ENCODE results near the gene LTBP2. TPM values are rescaled to one million over a fixed set of nuclear protein-coding genes. Genes with fewer than 3 reads are reported as not detected.

Gene LTBP2
- total and polyA plus RNA-seq, 3 experiments from 2014 or later = 0.24 to 0.83 (median 0.42) TPM

GRCh38 chr14:74511966-74512830, 99.8 kb downstream of the LTBP2 start:
- Mint-ChIP-seq H3K9me3 (no peaks in the 10 kb centered on the region), H3K27me3 (peaks cover 19 to 25% of the 10 kb centered on the region in 2 donors), H3K4me1 (peaks cover 9 to 12% (median 11%) of the 10 kb centered on the region in 3 donors), H3K4me3 (no peak overlapping the region), H3K36me3 (peaks cover 0 to 3% (median 0%) of the 10 kb centered on the region in 3 donors), H3K27ac (peak overlapping the region in 1 of 8 donors; percentile 47)
- no peak for DNase-seq
- no peaks in the 10 kb centered on the region for H3K4me1 ChIP-seq (ENCODE audit: insufficient read depth, low read length)
- H3K9me3 ChIP-seq (ENCODE audit: low read length) = no peaks in the 10 kb centered on the region
- no peak overlapping the region for H3K27ac ChIP-seq (ENCODE audit: low read depth, low read length)
- H3K27me3 ChIP-seq (ENCODE audit: insufficient read depth, low read length, poor library complexity, severe bottlenecking) = peaks cover 2% of the 10 kb centered on the region
- H3K4me3 ChIP-seq (ENCODE audit: low read length) = no peak overlapping the region
- H3K36me3 ChIP-seq (ENCODE audit: insufficient read depth, low read length) = no peaks in the 10 kb centered on the region
- POLR2A ChIA-PET = interaction anchor here (0.6 kb wide), 1 partner anchor 142 kb away, joined by 3 read pairs; no protein-coding TSS in a partner anchor
- CTCF ChIA-PET = interaction anchor here (1.2 kb wide), 1 partner anchor 13 kb away, joined by 3 read pairs; no protein-coding TSS in a partner anchor

- Histone ChIP-seq H3K4me1 (ENCODE audit: insufficient read depth, low read length) (no peaks in the 10 kb centered on the region), H3K36me3 (ENCODE audit: insufficient read depth, low read length) (no peaks in the 10 kb centered on the region), H3K27me3 (ENCODE audit: insufficient read depth, low read length, poor library complexity, severe bottlenecking) (peaks cover 2% of the 10 kb centered on the region), H3K9me3 (ENCODE audit: low read length) (no peaks in the 10 kb centered on the region), H3K27ac (ENCODE audit: low read depth, low read length) (no peak overlapping the region), H3K4me3 (ENCODE audit: low read length) (no peak overlapping the region)
- Mint-ChIP-seq H3K9me3 (no peaks in the 10 kb centered on the region), H3K4me3 (no peak overlapping the region), H3K4me1 (peaks cover 9 to 12% (median 11%) of the 10 kb centered on the region in 3 donors), H3K27ac (no peak overlapping the region), H3K27me3 (peaks cover 19 to 25% of the 10 kb centered on the region in 2 donors), H3K36me3 (peaks cover 0 to 5% (median 0%) of the 10 kb centered on the region in 3 donors)
- ChIA-PET POLR2A (interaction anchor here (0.6 kb wide), 1 partner anchor 330 kb away, joined by 3 read pairs; no protein-coding TSS in a partner anchor), CTCF (interaction anchor here (1.2 kb wide), 1 partner anchor 15 kb away, joined by 3 read pairs; no protein-coding TSS in a partner anchor)
- DNase-seq = no peak
These were observed 101.1 kb downstream of the LTBP2 start for GRCh38 chr14:74510959-74511409.

DNA sequence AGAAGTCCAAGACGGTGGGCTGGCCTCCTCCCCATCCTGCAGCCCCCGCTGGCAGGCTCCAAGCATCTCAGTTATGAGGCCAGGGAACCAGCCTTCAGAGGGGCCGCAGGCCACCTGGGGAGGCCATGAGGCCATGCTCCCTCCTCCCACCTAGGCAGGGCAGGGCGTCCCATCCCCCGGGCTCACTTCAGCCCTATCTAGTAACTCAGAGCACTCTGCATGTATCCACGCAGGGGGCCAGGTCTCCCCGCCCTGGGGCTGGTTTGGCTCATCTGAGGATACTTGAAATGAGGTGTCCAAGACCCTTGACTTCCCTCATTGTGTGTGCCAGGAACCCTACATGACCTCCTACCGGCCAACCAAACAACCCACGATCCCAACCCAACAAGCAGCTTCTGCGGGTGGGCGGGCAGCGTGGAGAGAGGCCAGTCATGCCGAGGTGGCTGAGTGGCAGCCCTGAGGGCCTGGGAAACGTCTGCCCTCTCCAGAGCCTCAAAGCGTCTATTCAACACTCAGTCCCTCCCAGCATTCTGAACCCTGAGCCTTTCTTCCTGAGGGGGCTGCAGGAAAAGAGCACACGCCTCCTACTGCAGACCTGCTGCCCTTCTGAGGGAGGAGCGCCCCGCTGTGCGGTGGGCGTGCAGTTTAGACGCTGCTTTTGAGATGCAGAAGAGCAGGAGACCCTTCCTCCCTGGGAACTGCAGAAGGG, 101.7 kb downstream of the LTBP2 start:
- H3K4me1 ChIP-seq (ENCODE audit: insufficient read depth, low read length) = no peaks in the 10 kb centered on the region
- H3K4me3 Mint-ChIP-seq = no peak overlapping the region
- peaks cover 9 to 12% (median 11%) of the 10 kb centered on the region in 3 donors for H3K4me1 Mint-ChIP-seq
- H3K4me3 ChIP-seq (ENCODE audit: low read length) = no peak overlapping the region
- peaks cover 19 to 25% of the 10 kb centered on the region in 2 donors for H3K27me3 Mint-ChIP-seq
- no peaks in the 10 kb centered on the region for H3K36me3 ChIP-seq (ENCODE audit: insufficient read depth, low read length)
- peaks cover 2% of the 10 kb centered on the region for H3K27me3 ChIP-seq (ENCODE audit: insufficient read depth, low read length, poor library complexity, severe bottlenecking)
- H3K27ac ChIP-seq (ENCODE audit: low read depth, low read length) = no peak overlapping the region
- H3K9me3 ChIP-seq (ENCODE audit: low read length) = no peaks in the 10 kb centered on the region
- H3K36me3 Mint-ChIP-seq = peaks cover 0 to 5% (median 0%) of the 10 kb centered on the region in 3 donors
- POLR2A ChIA-PET = interaction anchor here (0.6 kb wide), 1 partner anchor 330 kb away, joined by 3 read pairs; no protein-coding TSS in a partner anchor
- no peak overlapping the region for H3K27ac Mint-ChIP-seq
- CTCF ChIA-PET = no interaction called here
- H3K9me3 Mint-ChIP-seq = no peaks in the 10 kb centered on the region
- DNase-seq = no peak

DNA sequence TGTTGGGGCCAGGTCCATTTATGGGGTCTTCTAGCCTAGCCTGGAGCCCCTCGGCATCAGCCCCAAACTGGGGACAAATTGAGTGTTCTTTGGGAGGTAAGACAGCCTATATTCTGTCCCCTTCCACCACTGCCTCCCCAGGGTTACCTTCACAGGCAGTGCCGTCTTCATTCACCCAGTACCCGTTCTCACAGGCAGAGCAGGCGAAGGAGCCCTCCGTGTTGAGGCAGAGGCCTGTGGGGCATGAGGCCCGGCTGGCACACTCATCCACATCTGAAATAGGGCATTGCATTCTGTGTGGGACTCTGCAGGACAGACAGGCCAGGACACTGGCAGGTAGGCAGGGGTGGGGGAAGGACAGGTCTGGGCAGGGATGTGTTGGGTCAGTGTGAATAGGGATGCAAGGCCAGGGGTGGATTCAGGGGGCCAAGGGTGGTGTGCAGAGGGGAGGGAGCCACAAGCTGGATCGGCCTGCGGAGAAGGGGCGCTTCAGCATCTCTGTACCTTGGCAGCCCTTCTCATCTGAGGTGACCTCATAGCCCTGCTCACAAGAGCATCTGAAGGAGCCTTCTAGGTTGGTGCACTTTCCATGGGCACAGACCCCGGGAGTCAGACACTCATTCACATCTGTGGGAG, 102.3 kb downstream of the LTBP2 start:
- peaks cover 2% of the 10 kb centered on the region for H3K27me3 ChIP-seq (ENCODE audit: insufficient read depth, low read length, poor library complexity, severe bottlenecking)
- POLR2A ChIA-PET = no interaction called here
- peak overlapping the region in 1 of 8 donors; percentile 78 for H3K27ac Mint-ChIP-seq
- H3K27me3 Mint-ChIP-seq = peaks cover 17 to 22% of the 10 kb centered on the region in 2 donors
- H3K9me3 ChIP-seq (ENCODE audit: low read length) = no peaks in the 10 kb centered on the region
- peaks cover 6 to 10% (median 8%) of the 10 kb centered on the region in 3 donors for H3K4me1 Mint-ChIP-seq
- no peak for DNase-seq
- H3K4me3 Mint-ChIP-seq = no peak overlapping the region
- no peaks in the 10 kb centered on the region for H3K36me3 ChIP-seq (ENCODE audit: insufficient read depth, low read length)
- H3K4me1 ChIP-seq (ENCODE audit: insufficient read depth, low read length) = no peaks in the 10 kb centered on the region
- CTCF ChIA-PET = no interaction called here
- no peak overlapping the region for H3K4me3 ChIP-seq (ENCODE audit: low read length)
- H3K27ac ChIP-seq (ENCODE audit: low read depth, low read length) = no peak overlapping the region
- H3K9me3 Mint-ChIP-seq = no peaks in the 10 kb centered on the region
- H3K36me3 Mint-ChIP-seq = peaks cover 0 to 5% (median 0%) of the 10 kb centered on the region in 3 donors

- Histone ChIP-seq H3K27me3 (ENCODE audit: insufficient read depth, low read length, poor library complexity, severe bottlenecking) (peaks cover 2% of the 10 kb centered on the region), H3K9me3 (ENCODE audit: low read length) (no peaks in the 10 kb centered on the region), H3K36me3 (ENCODE audit: insufficient read depth, low read length) (no peaks in the 10 kb centered on the region), H3K4me3 (ENCODE audit: low read length) (no peak overlapping the region), H3K27ac (ENCODE audit: low read depth, low read length) (no peak overlapping the region), H3K4me1 (ENCODE audit: insufficient read depth, low read length) (no peaks in the 10 kb centered on the region)
- Mint-ChIP-seq H3K4me1 (peaks cover 0 to 3% (median 3%) of the 10 kb centered on the region in 3 donors), H3K27me3 (peaks cover 13 to 20% of the 10 kb centered on the region in 2 donors), H3K36me3 (peaks cover 0 to 5% (median 0%) of the 10 kb centered on the region in 3 donors), H3K27ac (no peak overlapping the region), H3K9me3 (no peaks in the 10 kb centered on the region), H3K4me3 (no peak overlapping the region)
- POLR2A ChIA-PET = no interaction called here
- CTCF ChIA-PET = no interaction called here
- DNase-seq = no peak
These were observed 103.1 kb downstream of the LTBP2 start for GRCh38 chr14:74508844-74509428.

DNA sequence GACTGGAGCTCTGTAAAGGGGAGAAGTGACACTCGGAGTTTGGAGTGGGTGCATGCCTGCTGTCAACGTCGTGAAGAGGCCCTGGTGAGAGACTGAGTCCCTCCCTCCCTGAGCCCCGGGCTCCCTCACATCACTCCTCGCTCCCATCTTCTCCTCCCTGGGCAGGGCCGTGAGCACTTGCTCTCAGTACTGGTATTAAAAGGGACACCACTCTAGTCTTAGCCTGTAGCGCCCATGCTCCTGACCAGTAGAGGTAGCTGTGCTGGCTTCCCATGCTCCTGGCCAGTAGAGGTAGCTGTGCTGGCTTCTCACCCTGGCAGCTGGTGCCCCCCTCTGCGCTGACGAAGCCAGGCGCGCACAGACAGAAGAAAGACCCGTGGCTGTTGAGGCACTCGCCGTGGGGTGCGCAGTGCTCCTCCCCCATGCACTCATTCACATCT, 103.7 kb downstream of the LTBP2 start:
- H3K27ac Mint-ChIP-seq = no peak overlapping the region
- H3K4me1 Mint-ChIP-seq = peaks cover 0 to 2% (median 0%) of the 10 kb centered on the region in 3 donors

DNA sequence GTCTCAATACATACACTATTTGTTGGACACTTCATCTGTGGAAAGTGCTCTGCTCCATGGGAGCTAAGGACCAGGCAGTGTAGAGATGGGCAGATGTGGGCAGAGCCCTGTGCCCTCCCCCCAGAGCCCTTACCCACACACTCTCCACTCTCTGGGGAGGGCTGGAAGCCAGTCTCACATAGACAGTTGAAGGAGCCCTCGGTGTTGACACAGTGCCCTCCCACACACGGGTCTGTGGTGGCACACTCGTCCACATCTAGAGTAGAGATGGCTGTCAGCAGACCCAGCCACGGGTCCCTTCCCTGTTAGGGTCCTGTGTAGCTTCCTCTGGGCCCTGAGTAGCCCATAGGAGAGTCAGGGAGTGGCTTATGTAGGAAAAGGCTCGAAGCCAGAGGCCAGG, 104.2 kb downstream of the LTBP2 start:
- Histone ChIP-seq H3K4me3 (ENCODE audit: low read length) (no peak overlapping the region), H3K36me3 (ENCODE audit: insufficient read depth, low read length) (no peaks in the 10 kb centered on the region), H3K4me1 (ENCODE audit: insufficient read depth, low read length) (no peaks in the 10 kb centered on the region), H3K27ac (ENCODE audit: low read depth, low read length) (no peak overlapping the region), H3K9me3 (ENCODE audit: low read length) (no peaks in the 10 kb centered on the region), H3K27me3 (ENCODE audit: insufficient read depth, low read length, poor library complexity, severe bottlenecking) (peaks cover 2% of the 10 kb centered on the region)
- Mint-ChIP-seq H3K4me1 (peaks cover 0 to 2% (median 0%) of the 10 kb centered on the region in 3 donors), H3K36me3 (peaks cover 0 to 5% (median 0%) of the 10 kb centered on the region in 3 donors), H3K9me3 (no peaks in the 10 kb centered on the region), H3K4me3 (no peak overlapping the region), H3K27me3 (peaks cover 11 to 18% of the 10 kb centered on the region in 2 donors), H3K27ac (no peak overlapping the region)
- no peak for DNase-seq
- POLR2A ChIA-PET = no interaction called here
- CTCF ChIA-PET = interaction anchor here (0.6 kb wide), 1 partner anchor 307 kb away, joined by 3 read pairs; no protein-coding TSS in a partner anchor

More for the DNA sequence above, 103.7 kb downstream of the LTBP2 start:
- no peaks in the 10 kb centered on the region for H3K9me3 ChIP-seq (ENCODE audit: low read length)
- Mint-ChIP-seq H3K27me3 (peaks cover 13 to 20% of the 10 kb centered on the region in 2 donors), H3K4me3 (no peak overlapping the region), H3K9me3 (no peaks in the 10 kb centered on the region), H3K36me3 (peaks cover 0 to 5% (median 0%) of the 10 kb centered on the region in 3 donors)
- peaks cover 2% of the 10 kb centered on the region for H3K27me3 ChIP-seq (ENCODE audit: insufficient read depth, low read length, poor library complexity, severe bottlenecking)
- H3K27ac ChIP-seq (ENCODE audit: low read depth, low read length) = no peak overlapping the region
- no peaks in the 10 kb centered on the region for H3K4me1 ChIP-seq (ENCODE audit: insufficient read depth, low read length)
- ChIA-PET POLR2A (no interaction called here), CTCF (no interaction called here)
- no peaks in the 10 kb centered on the region for H3K36me3 ChIP-seq (ENCODE audit: insufficient read depth, low read length)
- H3K4me3 ChIP-seq (ENCODE audit: low read length) = no peak overlapping the region
- DNase-seq = no peak

Measured in CD8-positive, alpha-beta memory T cell (primary cell).